Caco-2 (cell line): ENCODE results near the gene THADA. TPM values are rescaled to one million over a fixed set of nuclear protein-coding genes. Genes with fewer than 3 reads are reported as not detected.

Source experiments
- BruUV-seq: library from RNA; stranded (reverse); fragments of 400-500 nt; replicated peaks from 2 replicates; lab custom pipeline; 2021; lab: Mats Ljungman, UMichigan
- CTCF ChIA-PET: fragments of 300-600 bp; sonication (Branson Sonifier 250); formaldehyde crosslinking; loops from one replicate; lab custom pipeline; 2022; ENCODE audit warnings: antibody characterized with exemption; lab: Charles Lee
- POLR2A ChIA-PET: fragments of 300-600 bp; sonication (Branson Sonifier 250); formaldehyde crosslinking; loops from one replicate; lab custom pipeline; 2022; ENCODE audit warnings: antibody characterized with exemption; lab: Charles Lee
- DNase-seq, 2 experiments: peaks; one replicate each; pipeline versions ENCODE4 v3.0.0 to v3.0.0-alpha.2; 2020 to 2022
- H3K27me3 ChIP-seq: replicated peaks from 2 replicates; pipeline ENCODE4 v1.6.0; 2011; ENCODE audit warnings: low read length; ENCODE audit not compliant: control insufficient read depth, insufficient read depth
- H3K36me3 ChIP-seq: 2 replicates; pipeline ENCODE4 v1.5.1; 2011; ENCODE audit warnings: low read length; ENCODE audit not compliant: control insufficient read depth, insufficient read depth
- H3K4me1 ChIP-seq: fragments of 250-450 bp; sonication (Bioruptor Pico); 2 replicates; pipeline ENCODE4 v1.5.1; 2020; ENCODE audit warnings: mild to moderate bottlenecking
- H3K4me3 ChIP-seq: 2 replicates; pipeline ENCODE4 v1.5.1; 2011; ENCODE audit warnings: low read depth, mild to moderate bottlenecking, control low read depth, low read length
- H3K9me3 ChIP-seq: fragments of 250-450 bp; sonication (Bioruptor Pico); 2 replicates; pipeline ENCODE4 v1.5.1; 2020; ENCODE audit warnings: mild to moderate bottlenecking, moderate library complexity
- H3K27ac Mint-ChIP-seq: one replicate; pipeline ENCODE4 v1.8.0; 2022; ENCODE audit warnings: mixed read lengths; ENCODE audit not compliant: unreplicated experiment
- H3K27me3 Mint-ChIP-seq: one replicate; pipeline ENCODE4 v1.8.0; 2022; ENCODE audit warnings: mixed read lengths; ENCODE audit not compliant: insufficient read depth, unreplicated experiment
- H3K36me3 Mint-ChIP-seq: one replicate; pipeline ENCODE4 v1.8.0; 2022; ENCODE audit warnings: mild to moderate bottlenecking, mixed read lengths; ENCODE audit not compliant: insufficient read depth, unreplicated experiment
- H3K4me1 Mint-ChIP-seq: one replicate; pipeline ENCODE4 v1.8.0; 2022; ENCODE audit warnings: low read depth, mixed read lengths; ENCODE audit not compliant: unreplicated experiment
- H3K4me3 Mint-ChIP-seq: one replicate; pipeline ENCODE4 v1.8.0; 2022; ENCODE audit warnings: mild to moderate bottlenecking, moderate library complexity, mixed read lengths; ENCODE audit not compliant: unreplicated experiment
- H3K9me3 Mint-ChIP-seq: one replicate; pipeline ENCODE4 v1.8.0; 2022; ENCODE audit warnings: mixed read lengths; ENCODE audit not compliant: unreplicated experiment
- CTCF ChIP-seq, 2 experiments: fragments of 200-600 bp in 1 of 2; IDR thresholded peaks; 1 replicate in 1 of 2; 2 replicates in 1 of 2; pipeline versions ENCODE4 v1.5.1 to v1.8.0; 2011 to 2022; ENCODE audit warnings: antibody characterized with exemption in 1 of 2, control low read depth in 1 of 2, inconsistent platforms in 1 of 2, low read depth in 1 of 2, low read length in 1 of 2, mild to moderate bottlenecking in 1 of 2, moderate library complexity in 1 of 2; ENCODE audit not compliant: insufficient read depth in 1 of 2, severe bottlenecking in 1 of 2, unreplicated experiment in 1 of 2
- intact Hi-C: fragments of 100-400 bp; cut with micrococcal nuclease; formaldehyde crosslinking; loops from one replicate; pipeline ENCODE4 v1.10.0; 2022; ENCODE audit not compliant: unreplicated experiment
- total RNA-seq: library from RNA; stranded (reverse); gene quantifications from 2 replicates; pipeline ENCODE4 v1.2.3, GENCODE V29; 2022

Gene THADA
- total RNA-seq, 1 experiment from 2014 or later = 33.8 TPM

GRCh38 chr2:43559391-43560230 is 36.2 kb downstream of the THADA start:
- POLR2A ChIA-PET = no interaction called here
- Histone ChIP-seq H3K9me3 (no peaks in the 10 kb centered on the region), H3K4me3 (no peak overlapping the region), H3K36me3 (0 out of 2 replicates have a peak, but pooled peaks cover 3% of the 10 kb centered on the region), H3K4me1 (peaks cover 9% of the 10 kb centered on the region; the same call in 1 of the 2 replicates), H3K27me3 (no peaks in the 10 kb centered on the region)
- intact Hi-C loops = no loop called here
- no peak overlapping the region for H3K4me3 Mint-ChIP-seq
- no peak for DNase-seq
- CTCF ChIA-PET = no interaction called here
- H3K27me3 Mint-ChIP-seq = no peaks in the 10 kb centered on the region
- H3K9me3 Mint-ChIP-seq = no peaks in the 10 kb centered on the region
- H3K4me1 Mint-ChIP-seq = peaks cover 6% of the 10 kb centered on the region
- no peak for TF ChIP-seq CTCF (IDR thresholded peaks at IDR 0.05; ENCODE audit: insufficient read depth in 1 of 2, low read depth in 1 of 2, low read length in 1 of 2, severe bottlenecking in 1 of 2, unreplicated experiment in 1 of 2)
- H3K27ac Mint-ChIP-seq = no peak overlapping the region
- no TSS peak for BruUV-seq
- H3K36me3 Mint-ChIP-seq = peaks cover 23% of the 10 kb centered on the region

- no peak for TF ChIP-seq CTCF (IDR thresholded peaks at IDR 0.05; ENCODE audit: insufficient read depth in 1 of 2, low read depth in 1 of 2, low read length in 1 of 2, severe bottlenecking in 1 of 2, unreplicated experiment in 1 of 2)
- peaks cover 21% of the 10 kb centered on the region for H3K36me3 Mint-ChIP-seq
- H3K4me3 ChIP-seq = no peak overlapping the region
- intact Hi-C loops = no loop called here
- 0 out of 2 replicates have a peak, but pooled peaks cover 2% of the 10 kb centered on the region for H3K36me3 ChIP-seq
- H3K4me1 ChIP-seq = peaks cover 12% of the 10 kb centered on the region
- H3K27me3 Mint-ChIP-seq = no peaks in the 10 kb centered on the region
- H3K9me3 Mint-ChIP-seq = no peaks in the 10 kb centered on the region
- BruUV-seq = no TSS peak
- CTCF ChIA-PET = interaction anchor here (1.7 kb wide), 1 partner anchor 20 kb away, joined by 4 read pairs; no protein-coding TSS in a partner anchor
- H3K4me1 Mint-ChIP-seq = peaks cover 6% of the 10 kb centered on the region
- no peak overlapping the region for H3K4me3 Mint-ChIP-seq
- POLR2A ChIA-PET = no interaction called here
- no peaks in the 10 kb centered on the region for H3K9me3 ChIP-seq
- no peaks in the 10 kb centered on the region for H3K27me3 ChIP-seq
- H3K27ac Mint-ChIP-seq = no peak overlapping the region
- DNase-seq = no peak
These were observed 38.6 kb downstream of the THADA start for GRCh38 chr2:43557196-43557595.

- Histone ChIP-seq H3K4me3 (no peak overlapping the region), H3K9me3 (no peaks in the 10 kb centered on the region), H3K4me1 (peaks cover 17% of the 10 kb centered on the region), H3K36me3 (0 out of 2 replicates have a peak, but pooled peaks cover 2% of the 10 kb centered on the region), H3K27me3 (no peaks in the 10 kb centered on the region)
- H3K4me3 Mint-ChIP-seq = no peak overlapping the region
- H3K9me3 Mint-ChIP-seq = no peaks in the 10 kb centered on the region
- CTCF ChIA-PET = interaction anchor here (1.7 kb wide), 1 partner anchor 21 kb away, joined by 4 read pairs; no protein-coding TSS in a partner anchor
- peaks cover 6% of the 10 kb centered on the region for H3K4me1 Mint-ChIP-seq
- H3K27ac Mint-ChIP-seq = no peak overlapping the region
- no peaks in the 10 kb centered on the region for H3K27me3 Mint-ChIP-seq
- intact Hi-C loops = no loop called here
- no TSS peak for BruUV-seq
- H3K36me3 Mint-ChIP-seq = peaks cover 13% of the 10 kb centered on the region
- DNase-seq = no peak
- TF ChIP-seq CTCF (IDR thresholded peaks at IDR 0.05; ENCODE audit: insufficient read depth in 1 of 2, low read depth in 1 of 2, low read length in 1 of 2, severe bottlenecking in 1 of 2, unreplicated experiment in 1 of 2) = no peak
- POLR2A ChIA-PET = no interaction called here
These were observed 39.6 kb downstream of the THADA start for GRCh38 chr2:43556256-43556655.
